Putamen (tissue), 1 donor: ENCODE data around the gene CRYAA.
"Not testable (repeated sequence)": the region's sequence is repeated elsewhere in the genome, so short reads cannot be mapped to it uniquely, and the experiment has no call there.

Source experiments
- DNase-seq: peaks from one replicate; pipeline ENCODE4 v3.0.0-alpha.2; 2016; ENCODE audit warnings: low spot score

CRYAA gene

GRCh38 chr21:43168708-43169107, at the start of gene CRYAA:
Gene CRYAA (plus strand): TSS chr21:43169008. CDS start chr21:43169100, 92 bp downstream.
- not testable (repeated sequence) for DNase-seq

- DNase-seq, result not testable (repeated sequence)
Observed at GRCh38 chr21:43130094-43130493, 38.7 kb upstream of the CRYAA start.

GRCh38 chr21:43134520-43134919, 34.3 kb upstream of the CRYAA start:
- not testable (repeated sequence) for DNase-seq

GRCh38 chr21:43138944-43139343, 29.9 kb upstream of the CRYAA start:
- DNase-seq, result not testable (repeated sequence)

GRCh38 chr21:43141407-43141806, 27.4 kb upstream of the CRYAA start:
- not testable (repeated sequence) for DNase-seq

GRCh38 chr21:43146637-43147036, 22.2 kb upstream of the CRYAA start:
- DNase-seq, result not testable (repeated sequence)

- not testable (repeated sequence) for DNase-seq
Observed at GRCh38 chr21:43147999-43148398, 20.8 kb upstream of the CRYAA start.

GRCh38 chr21:43149344-43149743, 19.5 kb upstream of the CRYAA start:
- not testable (repeated sequence) for DNase-seq

GRCh38 chr21:43153601-43154000, 15.2 kb upstream of the CRYAA start:
- not testable (repeated sequence) for DNase-seq

- DNase-seq, result not testable (repeated sequence)
Observed at GRCh38 chr21:43159279-43160175, 9.3 kb upstream of the CRYAA start.

GRCh38 chr21:43161826-43162707, 6.7 kb upstream of the CRYAA start:
- DNase-seq, result not testable (repeated sequence)

GRCh38 chr21:43162708-43163205, 6.1 kb upstream of the CRYAA start:
- not testable (repeated sequence) for DNase-seq

GRCh38 chr21:43164823-43165222, 4.0 kb upstream of the CRYAA start:
- not testable (repeated sequence) for DNase-seq

- DNase-seq, result not testable (repeated sequence)
Observed at GRCh38 chr21:43165734-43166133, 3.1 kb upstream of the CRYAA start.

- not testable (repeated sequence) for DNase-seq
Observed at GRCh38 chr21:43169230-43169886, 550 bp downstream of the CRYAA start.

GRCh38 chr21:43169891-43170290, 1.1 kb downstream of the CRYAA start:
- DNase-seq, result not testable (repeated sequence)

GRCh38 chr21:43172812-43173211, 4.0 kb downstream of the CRYAA start:
- not testable (repeated sequence) for DNase-seq

GRCh38 chr21:43173438-43173837, 4.6 kb downstream of the CRYAA start:
- not testable (repeated sequence) for DNase-seq

GRCh38 chr21:43173930-43174329, 5.1 kb downstream of the CRYAA start:
- DNase-seq, result not testable (repeated sequence)

- not testable (repeated sequence) for DNase-seq
Observed at GRCh38 chr21:43174998-43175397, 6.2 kb downstream of the CRYAA start.

- DNase-seq, result not testable (repeated sequence)
Observed at GRCh38 chr21:43176621-43177020, 7.8 kb downstream of the CRYAA start.
